ENCODE data around the gene HIF1AN.

The HIF1AN gene

DNA sequence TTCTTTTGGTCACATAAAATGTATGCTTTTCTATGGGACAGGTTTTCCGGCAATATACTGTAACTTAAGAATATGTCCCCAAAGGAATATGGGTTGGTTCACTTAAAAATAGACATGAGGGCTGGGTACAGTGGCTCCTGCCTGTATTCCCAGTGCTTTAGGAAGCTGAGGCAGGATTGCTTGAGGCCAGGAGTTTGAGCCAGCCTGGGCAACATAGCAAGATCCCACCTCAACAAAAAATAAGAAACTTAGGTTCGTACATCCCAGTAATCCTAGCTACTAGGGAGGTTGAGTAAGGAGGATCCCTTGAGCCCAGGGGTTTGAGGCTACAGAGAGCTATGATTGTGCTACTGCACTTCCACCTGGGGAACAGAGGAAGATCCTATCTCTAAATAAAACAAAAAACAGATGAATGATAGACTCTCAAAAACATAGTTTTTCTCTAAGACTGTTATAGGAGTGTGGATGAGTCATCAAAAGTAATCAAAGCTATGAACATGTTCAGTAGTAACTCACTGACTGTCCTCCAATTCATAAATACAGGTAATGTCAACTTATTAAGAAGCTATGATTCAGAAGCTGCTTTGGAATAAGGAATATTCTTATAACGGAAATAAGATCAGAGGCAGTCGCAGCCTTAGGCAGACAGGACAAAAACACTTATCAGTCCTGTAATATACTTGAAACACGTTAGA lies 13.5 kb upstream of the HIF1AN start:
- no peak for DNase-seq

DNA sequence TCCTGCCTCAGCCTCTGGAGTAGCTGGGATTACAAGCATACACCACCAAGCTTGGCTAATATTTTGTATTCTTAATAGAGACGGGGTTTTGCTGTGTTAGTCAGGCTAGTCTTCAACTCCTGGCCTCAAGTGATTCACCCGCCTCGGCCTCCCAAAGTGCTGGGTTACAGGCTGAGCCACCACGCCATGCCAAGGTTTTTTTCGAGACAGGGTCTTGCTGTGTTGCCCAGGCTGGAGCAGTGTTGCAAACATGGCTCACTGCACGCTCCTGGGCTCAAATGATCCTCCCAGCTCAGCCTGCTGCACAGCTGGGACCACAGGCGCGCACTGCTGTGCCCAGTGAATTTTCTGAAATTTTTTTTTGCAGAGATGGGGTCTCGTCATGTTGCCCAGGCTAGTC lies 12.8 kb upstream of the HIF1AN start:
- DNase-seq, result no peak

DNA sequence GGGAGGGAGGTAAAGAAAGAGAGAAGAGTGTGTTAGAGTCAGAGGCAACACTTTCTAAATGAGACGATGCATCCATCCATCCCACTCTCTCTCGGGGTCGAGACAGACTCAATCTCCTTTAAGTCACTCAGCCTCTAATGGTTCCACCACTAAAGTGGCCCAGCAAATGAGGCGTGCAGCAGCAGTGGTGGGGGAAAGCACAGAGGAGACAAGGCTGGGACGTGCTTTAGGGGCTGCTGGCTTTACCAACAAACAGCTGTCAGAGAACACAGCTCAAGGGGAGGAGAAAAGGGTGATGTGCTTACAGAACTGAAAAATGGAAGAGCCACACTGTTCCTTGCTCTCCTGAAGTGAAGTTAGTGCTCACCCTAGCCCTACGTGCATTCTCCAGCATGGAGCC lies 11.5 kb upstream of the HIF1AN start:
- DNase-seq, result no peak

DNA sequence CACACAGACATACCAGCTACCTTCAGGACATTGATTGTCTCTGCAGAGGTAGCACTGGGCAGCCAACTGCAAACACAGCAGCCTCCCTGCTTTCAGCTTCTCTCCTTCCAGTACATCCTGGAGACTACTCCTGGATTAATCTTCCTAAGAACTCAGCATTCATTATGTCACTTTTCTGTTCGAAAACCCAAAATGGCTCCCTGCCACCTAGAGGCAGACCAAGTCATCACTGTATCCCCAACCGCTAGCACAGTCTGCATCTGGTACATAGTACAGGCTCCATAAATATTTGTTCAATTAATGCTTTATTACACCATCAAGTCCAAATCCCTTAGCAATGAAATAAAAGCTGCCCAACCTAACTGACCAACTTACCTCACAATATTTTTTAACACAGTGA lies 11.1 kb upstream of the HIF1AN start:
- DNase-seq, result no peak

DNA sequence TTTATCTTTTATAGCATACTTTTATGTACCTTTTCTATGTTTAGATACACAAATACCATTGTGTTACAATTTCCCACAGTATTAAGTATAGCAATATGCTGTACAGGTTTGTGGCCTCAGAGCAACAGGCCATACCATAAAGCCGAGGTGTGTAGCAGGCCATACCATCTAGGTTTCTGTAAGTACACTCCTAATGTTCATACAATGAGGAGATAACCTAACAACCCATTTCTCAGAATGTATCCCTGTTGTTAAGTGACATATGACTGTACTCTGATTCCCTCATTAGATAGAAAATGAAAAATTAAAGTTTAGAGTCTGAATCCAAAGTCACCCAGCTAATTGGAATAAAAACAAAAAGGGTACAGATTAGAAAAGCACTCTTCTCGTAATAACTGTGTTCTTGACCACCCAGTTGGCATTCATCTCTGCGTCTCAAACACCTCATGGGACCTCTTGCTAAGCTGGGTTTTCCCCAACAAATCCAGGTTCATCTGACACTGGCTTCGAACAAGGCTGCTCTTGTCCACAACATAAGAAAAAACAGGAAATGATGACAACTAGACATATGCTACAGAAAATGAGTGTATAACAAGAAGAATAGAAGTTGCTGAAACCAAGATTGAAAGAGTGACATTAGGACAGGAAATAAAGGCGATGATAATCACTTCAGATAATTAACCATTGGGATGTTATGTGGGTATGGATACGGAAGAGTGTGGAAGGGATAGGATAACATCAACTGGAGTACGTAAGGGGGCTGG lies 7.4 kb upstream of the HIF1AN start:
- no peak for DNase-seq

DNA sequence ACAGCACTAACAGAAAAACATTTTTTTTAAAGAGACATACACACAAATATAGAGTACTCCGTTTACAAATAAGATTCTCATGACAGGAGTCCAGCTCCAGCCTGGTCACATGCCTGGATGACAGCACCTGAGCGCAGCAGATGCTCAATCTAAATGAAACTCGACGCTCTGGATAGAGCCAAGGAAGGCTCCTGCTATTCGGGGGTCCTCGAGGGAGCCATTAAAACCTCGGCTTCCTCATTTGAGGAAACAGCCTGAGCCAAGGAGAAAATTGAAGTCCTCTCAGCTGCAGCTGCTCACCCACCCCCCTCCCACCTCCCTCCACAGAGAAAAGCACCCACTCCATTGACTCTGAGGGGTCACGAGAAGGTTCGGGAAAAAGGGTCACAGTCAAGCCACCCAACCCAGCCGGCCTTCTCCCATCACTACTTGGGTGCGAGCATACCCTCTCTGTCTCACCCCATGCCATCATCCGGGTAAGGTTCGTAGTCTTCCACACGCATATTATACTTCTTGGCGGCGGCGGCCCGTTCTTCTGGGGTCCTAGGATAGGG lies 6.7 kb upstream of the HIF1AN start:
- DNase-seq, result no peak

DNA sequence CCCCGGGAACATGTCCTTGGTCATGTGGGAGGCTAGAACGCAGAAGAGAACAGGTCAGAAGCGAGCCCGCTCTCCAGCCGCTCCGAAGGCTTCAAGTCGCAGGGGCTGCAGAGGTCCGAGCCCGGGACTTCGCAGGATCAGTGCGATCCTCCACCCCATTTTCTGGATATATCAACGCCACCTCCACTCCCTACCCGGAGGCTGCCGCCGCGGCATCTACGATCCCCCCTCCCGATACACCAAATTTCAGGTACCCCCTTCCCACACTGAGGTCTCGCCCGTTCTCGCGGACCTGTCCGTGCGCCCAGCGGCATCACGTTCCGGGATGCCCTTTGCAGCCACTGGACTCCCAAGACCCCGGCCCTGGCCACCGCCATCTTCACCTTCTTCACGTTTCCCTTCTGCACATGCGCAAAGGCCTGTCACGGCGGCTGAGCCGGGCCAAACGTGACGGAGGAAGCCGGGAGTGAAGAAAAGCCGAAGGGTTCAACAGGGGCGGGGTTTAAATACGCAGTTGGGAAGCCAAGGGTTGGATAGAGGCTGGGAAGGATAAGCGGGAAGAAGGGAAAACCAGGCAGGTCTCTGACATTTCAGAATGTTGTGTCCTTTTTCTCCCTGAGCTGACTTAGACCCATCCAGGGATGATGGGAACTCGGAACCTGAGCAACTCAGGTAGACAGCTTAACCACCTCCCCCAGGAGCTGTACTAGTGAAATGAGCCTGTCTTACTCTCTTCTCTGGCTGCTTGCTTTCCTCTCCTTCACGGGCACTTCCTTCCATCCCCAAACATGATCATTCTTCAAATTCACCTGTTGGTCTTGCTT lies 6.1 kb upstream of the HIF1AN start, which contains the start of gene NDUFB8:
Gene NDUFB8, minus strand, starts transcription at position 397 of the 824 bp plus-strand sequence. Its CDS starts 20 bp downstream, at position 377.
- peak; percentile 87 for DNase-seq

DNA sequence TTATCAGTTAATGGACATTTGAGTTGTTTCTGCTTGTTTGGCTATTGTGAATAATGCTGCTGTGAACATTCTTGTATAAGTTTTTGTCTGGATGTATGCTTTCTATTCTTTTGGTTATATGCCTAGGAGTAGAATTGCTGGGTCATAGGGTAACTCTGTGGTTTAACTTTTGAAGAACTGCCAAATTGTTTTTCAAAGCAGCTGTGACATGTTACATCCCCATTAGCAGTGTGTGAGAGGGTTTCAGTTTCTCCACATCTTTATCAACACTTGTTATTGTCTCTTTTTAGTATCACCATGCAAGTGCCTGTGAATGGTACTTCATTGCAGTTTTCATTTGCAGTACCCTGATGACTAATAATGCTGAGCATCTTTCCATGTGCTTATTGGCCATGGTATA lies 4.0 kb upstream of the HIF1AN start:
- DNase-seq, result no peak

DNA sequence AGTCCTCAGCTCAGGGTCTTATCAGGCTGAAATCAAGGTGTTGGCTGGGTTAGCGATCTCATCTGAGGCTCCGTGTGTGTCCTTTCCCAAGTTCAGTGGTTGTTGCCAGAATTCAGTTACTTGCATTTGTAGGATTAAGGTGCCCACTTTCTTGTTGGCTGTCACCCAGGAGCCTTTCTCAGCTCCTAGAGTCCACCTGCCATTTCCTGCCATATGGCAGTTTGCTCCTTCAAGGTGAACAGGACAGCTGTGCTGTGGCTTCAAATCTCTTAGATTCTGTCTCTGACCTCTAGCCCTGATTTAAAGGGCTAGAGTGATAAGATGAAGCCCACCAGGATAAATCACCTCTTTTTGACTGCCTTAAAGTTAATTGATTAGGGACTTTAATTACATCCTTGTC lies 1.0 kb upstream of the HIF1AN start:
- no peak for DNase-seq

DNA sequence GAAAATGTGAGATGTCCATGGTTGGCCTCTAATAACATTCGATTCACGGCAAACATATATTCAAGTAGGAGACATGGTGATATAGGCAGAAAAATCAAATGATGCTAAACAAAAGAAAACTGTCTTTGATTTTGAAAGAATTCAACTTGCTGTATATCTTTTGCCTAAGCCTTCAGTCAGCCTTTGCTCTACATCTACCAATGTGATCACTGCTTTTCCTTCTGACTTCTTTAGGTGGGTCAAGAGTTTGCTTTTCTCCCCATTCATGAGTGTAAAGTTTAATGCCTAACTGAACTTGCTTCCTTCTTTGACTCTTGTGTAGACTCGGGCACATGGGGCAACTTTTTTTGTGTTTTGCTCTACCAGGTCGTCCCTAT lies 417 bp upstream of the HIF1AN start:
- no peak for DNase-seq

DNA sequence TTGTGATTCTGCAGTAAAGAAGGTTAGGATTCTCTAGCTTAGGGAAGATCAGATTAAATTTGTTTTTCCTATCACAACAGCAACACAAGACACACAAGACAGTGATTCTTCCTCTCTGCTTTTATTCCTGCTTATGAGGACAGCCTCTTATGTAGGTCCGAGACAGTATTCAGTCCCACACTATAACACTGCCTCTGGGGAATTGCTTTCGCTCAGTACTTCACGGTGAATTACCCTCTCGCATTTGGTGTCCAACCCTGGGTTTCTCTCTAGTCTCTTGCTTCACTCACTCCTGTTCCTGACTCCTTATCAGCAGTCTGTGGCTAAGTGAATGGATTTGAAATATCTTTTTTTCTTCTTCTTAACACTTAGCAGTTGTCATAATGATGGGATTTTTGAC lies 1.7 kb downstream of the HIF1AN start:
- no peak for DNase-seq

DNA sequence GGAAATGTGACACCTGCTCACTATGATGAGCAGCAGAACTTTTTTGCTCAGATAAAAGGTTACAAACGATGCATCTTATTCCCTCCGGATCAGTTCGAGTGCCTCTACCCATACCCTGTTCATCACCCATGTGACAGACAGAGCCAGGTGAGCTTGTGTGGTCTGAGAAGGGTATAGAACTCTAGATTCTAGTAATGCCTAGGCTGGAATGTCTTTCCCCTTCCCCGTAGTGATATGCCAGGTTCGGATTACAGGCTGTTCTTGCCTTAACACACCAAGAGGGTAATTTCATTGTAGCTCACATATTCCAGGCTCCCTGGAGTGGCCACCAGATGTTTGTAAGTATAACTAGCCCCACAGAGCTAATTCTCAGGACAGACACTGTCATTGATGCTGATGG lies 9.2 kb downstream of the HIF1AN start:
- no peak for DNase-seq

DNA sequence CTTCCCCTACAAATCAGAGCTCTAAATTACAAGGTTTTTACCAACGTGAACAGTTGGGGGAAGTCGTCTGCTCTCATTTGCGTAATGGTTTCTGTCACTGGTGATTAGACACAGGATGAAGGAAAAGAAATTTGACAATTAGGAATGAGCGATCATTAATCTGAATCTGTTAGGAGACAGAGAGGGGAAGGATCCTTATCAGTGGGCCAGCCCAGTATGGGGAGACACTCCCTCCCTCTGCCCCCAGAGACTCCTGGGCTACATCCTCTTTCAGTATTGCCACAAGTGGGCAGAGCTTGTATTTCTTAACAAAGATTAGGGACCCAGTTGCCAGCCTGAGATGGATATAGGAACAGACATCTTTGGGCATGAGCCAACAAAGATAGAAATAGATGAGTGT lies 15.5 kb downstream of the HIF1AN start:
- no peak for DNase-seq

DNA sequence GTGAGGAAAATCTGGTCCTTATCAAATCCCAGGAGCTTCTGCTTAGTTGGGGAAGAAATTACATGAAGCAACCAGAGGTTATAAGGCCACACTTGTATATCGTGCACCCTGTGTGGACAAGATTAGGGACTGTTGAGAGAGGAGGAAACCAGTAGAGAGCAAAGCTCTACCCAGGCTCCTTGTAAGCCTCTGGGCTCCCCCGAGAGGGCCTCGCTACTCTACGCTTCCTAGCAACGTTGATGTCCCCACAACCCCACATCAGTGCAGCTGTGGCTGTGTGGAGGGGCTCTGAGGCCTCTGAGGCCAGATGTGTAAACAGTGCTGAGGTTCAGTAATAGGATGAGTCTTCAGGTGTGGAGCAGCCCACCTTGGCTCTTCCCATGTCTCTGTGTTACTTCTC lies 16.0 kb downstream of the HIF1AN start:
- no peak for DNase-seq

DNA sequence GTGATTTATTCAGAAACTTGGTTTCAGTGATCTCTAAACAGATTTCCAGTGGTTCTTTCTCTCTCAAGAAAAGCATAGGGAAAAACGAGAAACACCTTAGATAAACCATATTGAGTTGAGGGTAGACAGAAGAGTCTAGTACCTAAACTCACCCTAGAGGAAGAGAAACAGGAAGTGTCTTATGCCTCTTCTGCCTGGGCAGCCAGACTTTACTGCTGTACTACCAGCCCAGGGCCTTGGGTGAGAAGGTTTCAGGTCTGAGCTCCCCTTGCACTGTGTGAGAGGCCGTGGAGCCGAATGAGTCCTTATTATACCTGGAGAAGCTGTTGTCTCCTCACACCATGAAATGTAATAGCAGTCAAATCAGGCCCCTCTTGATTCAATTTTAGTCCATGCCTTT lies 18.2 kb downstream of the HIF1AN start:
- DNase-seq, result no peak

DNA sequence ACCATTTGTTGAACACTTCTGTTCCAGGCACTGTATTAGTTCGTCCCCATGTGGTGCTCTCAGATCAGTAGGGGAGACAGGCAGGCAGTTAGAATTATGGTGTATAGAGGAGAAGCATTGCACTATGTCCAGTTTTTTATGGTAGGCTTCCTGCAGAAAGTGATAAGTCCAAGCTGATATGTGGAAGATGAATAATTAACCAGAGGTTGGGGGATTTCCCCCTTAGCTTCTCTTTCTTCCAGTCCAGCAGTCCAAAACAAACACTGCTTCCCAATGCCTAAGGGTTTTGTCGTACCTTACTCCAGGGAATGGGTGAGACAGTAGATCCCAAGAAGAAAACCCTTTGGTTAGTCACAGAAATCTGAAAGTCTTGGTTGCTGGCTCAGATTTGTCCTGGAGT lies 19.2 kb downstream of the HIF1AN start:
- no peak for DNase-seq

DNA sequence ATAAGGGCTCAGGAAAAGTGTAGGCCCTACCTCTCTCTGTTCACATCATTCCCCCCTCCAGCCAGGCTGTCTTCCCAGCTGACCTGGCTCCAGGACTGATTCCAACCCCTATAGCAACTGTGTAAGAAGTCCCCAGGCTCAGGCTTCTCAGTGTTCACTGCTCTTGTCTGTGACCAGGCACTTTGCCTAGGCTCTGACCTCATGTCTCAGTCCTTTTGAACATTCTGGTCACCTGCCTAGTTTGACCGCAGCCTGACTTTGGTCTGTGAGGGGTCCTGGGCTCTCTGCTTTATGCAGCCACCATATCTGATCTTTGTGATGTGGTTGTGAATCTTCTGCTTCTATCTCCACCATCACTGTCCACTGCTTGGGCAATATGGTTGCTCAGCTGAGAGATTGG lies 24.5 kb downstream of the HIF1AN start:
- DNase-seq, result no peak

DNA sequence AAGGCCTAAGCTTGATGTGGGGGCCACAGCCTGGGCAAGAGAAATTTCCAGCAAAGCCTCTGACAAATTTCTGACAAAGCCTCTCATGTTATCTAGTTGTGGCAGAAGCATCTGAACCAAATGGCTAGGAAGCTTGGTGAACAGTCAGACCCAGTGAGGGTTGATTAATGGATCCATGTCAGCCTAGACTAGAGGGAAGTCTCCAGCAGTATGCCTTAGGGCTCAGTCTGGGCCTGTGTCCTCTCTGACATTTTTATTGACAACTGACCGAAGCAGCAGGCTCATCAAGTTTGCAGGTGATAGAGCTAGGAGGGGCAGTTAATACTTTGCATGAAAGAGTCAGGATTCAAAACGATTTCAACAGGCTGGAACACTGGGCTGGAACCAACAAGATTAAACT lies 25.3 kb downstream of the HIF1AN start:
- no peak for DNase-seq

DNA sequence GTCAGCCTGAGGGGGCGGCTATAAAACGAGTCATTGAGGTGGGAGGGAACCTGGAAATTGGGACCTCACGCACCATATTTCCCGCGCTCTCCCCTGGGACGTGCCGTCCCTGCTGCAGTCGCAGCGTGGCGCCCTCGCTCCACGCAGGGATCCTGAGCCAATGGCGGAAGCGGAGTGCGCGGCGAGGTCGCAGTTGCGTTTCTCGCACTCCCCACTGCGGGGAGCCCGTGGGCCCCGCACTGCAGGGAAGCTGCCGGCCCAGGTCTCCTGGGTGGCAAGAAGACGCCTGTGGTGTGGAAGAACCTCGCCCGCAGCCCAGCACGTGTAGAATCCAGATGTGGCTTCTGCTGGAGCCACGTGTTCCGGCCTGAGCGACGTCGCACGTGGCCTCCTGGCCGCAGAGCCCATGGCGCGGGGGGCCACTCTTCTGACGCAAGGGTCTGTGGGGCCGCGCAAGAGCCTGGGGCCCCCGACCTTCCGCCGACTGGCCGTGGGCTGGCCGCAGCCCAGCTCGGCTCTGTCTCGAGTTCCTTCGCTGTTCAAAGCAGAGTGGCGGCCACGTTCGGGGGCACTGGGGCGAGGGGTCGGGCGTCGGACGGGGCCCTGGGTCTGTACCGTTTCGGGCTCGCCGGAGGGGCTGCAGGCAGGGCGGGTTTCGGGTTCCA lies 26.4 kb downstream of the HIF1AN start:
- DNase-seq, result peak; percentile 85

DNA sequence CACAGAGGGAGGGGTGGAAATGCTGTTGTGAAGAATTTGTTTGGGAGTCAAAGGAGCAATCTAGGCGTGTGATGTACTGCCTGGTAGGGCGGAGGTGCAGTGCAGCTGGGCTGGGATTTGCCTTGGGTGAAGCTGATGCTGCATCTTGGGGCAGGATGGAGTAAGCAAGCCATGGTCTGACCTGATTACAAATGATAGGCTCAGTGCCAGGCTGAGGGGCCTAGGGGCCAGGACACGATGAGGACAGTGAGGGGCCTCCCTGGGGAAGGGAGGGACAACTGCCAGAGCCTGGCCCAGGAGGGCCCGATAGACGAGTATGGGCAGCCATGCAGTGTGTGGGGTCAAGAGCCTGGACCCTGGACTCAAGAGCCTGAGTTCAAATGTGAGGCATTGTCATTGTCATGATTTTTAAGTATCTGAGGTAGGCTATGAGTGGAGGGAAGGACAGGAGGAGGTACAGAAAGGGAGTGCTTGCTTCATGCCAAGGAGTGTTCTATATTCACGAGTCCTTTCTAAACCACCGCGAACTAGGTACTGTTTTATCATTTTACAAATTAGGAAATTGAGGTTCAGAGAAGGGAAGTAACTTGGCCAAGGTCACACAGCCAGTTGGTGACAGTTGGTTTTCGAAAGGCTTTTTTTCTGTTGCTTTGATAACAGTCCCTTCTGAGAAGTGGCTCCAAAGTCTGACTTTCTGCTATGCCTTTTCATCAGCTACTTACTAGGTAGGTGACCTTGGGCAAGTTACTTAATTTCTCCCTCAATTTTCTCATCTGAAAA lies 29.7 kb downstream of the HIF1AN start:
- DNase-seq, result no peak

DNA sequence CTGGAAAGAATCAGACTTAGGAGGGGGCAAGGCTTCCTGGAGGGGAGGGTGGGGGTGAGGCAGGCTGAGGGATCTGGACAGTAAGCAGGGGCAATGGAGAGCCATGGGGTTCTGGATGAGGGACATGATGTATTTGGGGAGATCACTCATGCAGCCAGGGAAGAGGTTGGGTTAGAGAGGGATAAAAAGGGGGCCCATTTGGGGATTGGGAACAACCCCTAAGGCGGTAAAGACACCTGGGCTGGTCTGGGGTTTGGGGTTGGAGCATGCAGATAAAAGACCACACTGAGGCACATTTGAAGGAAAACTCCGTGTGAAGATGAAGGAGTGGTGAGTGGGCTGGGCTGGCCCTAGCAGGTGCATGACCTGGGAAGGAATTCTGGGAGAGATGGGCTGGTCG lies 30.8 kb downstream of the HIF1AN start:
- no peak for DNase-seq

DNA sequence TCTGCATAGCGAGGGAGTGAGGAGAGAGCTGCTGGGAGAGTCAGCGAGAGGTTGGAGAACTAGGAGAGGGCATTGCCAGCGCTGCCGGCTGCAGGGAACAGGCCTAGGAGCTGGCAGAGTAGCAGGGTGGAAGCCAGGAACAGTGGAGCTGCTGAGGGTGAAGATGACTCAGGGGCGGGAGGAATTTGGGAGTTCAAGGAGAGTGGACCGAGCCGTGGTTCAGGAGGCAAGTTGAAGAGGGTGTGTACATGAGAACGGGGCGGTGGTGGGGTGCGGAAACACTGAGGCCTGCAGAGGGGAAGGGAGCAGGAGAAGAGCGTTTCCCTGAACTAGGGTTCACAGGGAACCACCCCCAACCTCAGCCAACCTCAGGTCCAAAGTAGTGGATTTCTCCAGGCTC lies 31.5 kb downstream of the HIF1AN start:
- DNase-seq, result no peak
